Fibroblast of lung (primary cell): ENCODE results near the gene SLC16A10. TPM values are rescaled to one million over a fixed set of nuclear protein-coding genes. Genes with fewer than 3 reads are reported as not detected.

ENCODE experiments used
- DNase-seq, 2 donors: peaks; one replicate each; pipeline versions ENCODE4 v3.0.0 to v3.0.0-alpha.2; 2010; ENCODE audit warnings: low read depth in 2 of 2
- H2AFZ ChIP-seq: 2 replicates; pipeline ENCODE4 v1.5.1; 2012; ENCODE audit warnings: low read length, control low read depth, inconsistent platforms
- H3K27ac ChIP-seq: 2 replicates; pipeline ENCODE4 v1.5.1; 2011; ENCODE audit warnings: low read length, control low read depth; ENCODE audit not compliant: insufficient read depth
- H3K27me3 ChIP-seq: 2 replicates; pipeline ENCODE4 v1.5.1; 2011; ENCODE audit warnings: mild to moderate bottlenecking, low read length; ENCODE audit not compliant: control insufficient read depth, insufficient read depth
- H3K36me3 ChIP-seq: 2 replicates; pipeline ENCODE4 v1.5.1; 2011; ENCODE audit warnings: low read length; ENCODE audit not compliant: control insufficient read depth, insufficient read depth
- H3K4me1 ChIP-seq: 2 replicates; pipeline ENCODE4 v1.5.1; 2011; ENCODE audit warnings: low read length; ENCODE audit not compliant: control insufficient read depth, insufficient read depth; ENCODE audit errors: extremely low read depth
- H3K4me2 ChIP-seq: 2 replicates; pipeline ENCODE4 v1.5.1; 2011; ENCODE audit warnings: low read length, control low read depth; ENCODE audit not compliant: insufficient read depth; ENCODE audit errors: extremely low read depth
- H3K4me3 ChIP-seq, 4 experiments: fragments of 200-600 bp in 1 of 4; sonication (generic) in 1 of 4; replicated peaks in 1 of 4; 2 replicates each; pipeline ENCODE4 v1.5.1; 2011 to 2016; ENCODE audit warnings: low read length in 4 of 4, low read depth in 3 of 4, mild to moderate bottlenecking in 3 of 4, control low read depth in 2 of 4, inconsistent platforms in 1 of 4, mixed read lengths in 1 of 4; ENCODE audit not compliant: insufficient read depth in 1 of 4; ENCODE audit errors: control extremely low read depth in 1 of 4
- H3K79me2 ChIP-seq: 2 replicates; pipeline ENCODE4 v1.5.1; 2012; ENCODE audit warnings: mild to moderate bottlenecking, low read length, inconsistent platforms; ENCODE audit not compliant: control insufficient read depth, insufficient read depth
- H3K9ac ChIP-seq: 2 replicates; pipeline ENCODE4 v1.5.1; 2011; ENCODE audit warnings: mild to moderate bottlenecking, low read length, control low read depth; ENCODE audit not compliant: insufficient read depth
- H3K9me3 ChIP-seq: 2 replicates; pipeline ENCODE4 v1.5.1; 2012; ENCODE audit warnings: low read depth, low read length; ENCODE audit not compliant: control insufficient read depth, insufficient read depth
- H4K20me1 ChIP-seq: 2 replicates; pipeline ENCODE4 v1.5.1; 2011; ENCODE audit warnings: low read length; ENCODE audit not compliant: control insufficient read depth, insufficient read depth; ENCODE audit errors: extremely low read depth
- CTCF ChIP-seq, 2 donors: IDR thresholded peaks in 1 of 2; conservative IDR thresholded peaks in 1 of 2; 1 replicate in 1 of 2; 2 replicates in 1 of 2; pipeline ENCODE4 v1.5.1; 2011 to 2012; ENCODE audit warnings: low read length in 2 of 2, control low read depth in 1 of 2, inconsistent platforms in 1 of 2, low read depth in 1 of 2, mild to moderate bottlenecking in 1 of 2
- EZH2 ChIP-seq: IDR thresholded peaks from 2 replicates; pipeline ENCODE4 v1.5.1; 2012; ENCODE audit warnings: low read length, control low read depth, mild to moderate bottlenecking; ENCODE audit errors: missing control alignments
- polyA plus RNA-seq, 2 donors: library from polyadenylated mRNA; depleted of rRNA in 1 of 2; stranded (reverse) in 1 of 2; unstranded in 1 of 2; fragments of >200 nt; gene quantifications; 2 replicates each; pipeline ENCODE4 v1.2.1, GENCODE V29; 2011 to 2012; ENCODE audit warnings: missing spikeins in 1 of 2
- total RNA-seq: library from RNA; depleted of rRNA; stranded (reverse); fragments of >200 nt; gene quantifications from 2 replicates; pipeline ENCODE4 v1.2.1, GENCODE V29; 2014

The SLC16A10 gene
- total and polyA plus RNA-seq, 2 donors (not counting 1 experiment from before 2014, with no cell fraction given), result not detected

- peaks cover 15% of the 10 kb centered on the region for H3K27me3 ChIP-seq
Observed at GRCh38 chr6:111070105-111071005, 16.9 kb upstream of the SLC16A10 start.

DNA sequence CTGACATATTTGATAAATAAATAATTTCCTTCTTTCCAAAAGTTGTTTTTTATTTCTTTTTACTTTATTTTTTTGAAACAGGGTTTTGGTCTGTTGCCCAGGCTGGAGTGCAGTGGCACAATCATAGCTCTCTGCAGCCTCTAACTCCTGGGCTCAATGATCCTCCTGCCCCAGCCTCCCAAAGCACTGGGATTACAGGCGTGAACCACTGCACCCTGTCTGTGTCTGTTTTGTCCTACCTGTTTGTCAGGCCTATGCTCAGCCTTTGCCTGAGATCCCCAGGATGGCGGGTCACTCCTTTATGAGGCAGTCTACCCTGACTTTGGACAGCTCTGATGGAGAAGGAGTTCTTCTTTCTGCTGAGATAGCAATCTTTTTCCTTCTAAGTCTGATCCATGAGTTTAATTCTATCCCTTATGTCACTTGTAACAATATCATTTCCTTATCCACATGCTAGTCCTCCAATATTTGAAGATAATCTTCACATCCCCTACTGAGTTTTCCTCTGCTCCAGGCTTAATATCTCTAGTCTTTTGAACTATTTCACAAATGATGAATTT is 14.4 kb upstream of the SLC16A10 start:
- Histone ChIP-seq H3K4me2 (no peak overlapping the region), H3K79me2 (no peaks in the 10 kb centered on the region), H3K27ac (no peak overlapping the region), H3K9me3 (no peaks in the 10 kb centered on the region), H3K4me1 (no peaks in the 10 kb centered on the region), H3K36me3 (no peaks in the 10 kb centered on the region), H3K27me3 (peaks cover 11% of the 10 kb centered on the region), H3K9ac (no peak overlapping the region), H4K20me1 (no peaks in the 10 kb centered on the region), H2AFZ (no peak overlapping the region), H3K4me3 (no peak overlapping the region)
- no peak for TF ChIP-seq CTCF (conservative IDR thresholded peaks at IDR 0.05 in 1 of 2, IDR thresholded peaks at IDR 0.05 in 1 of 2; ENCODE audit: low read depth in 1 of 2, low read length in 2 of 2)
- TF ChIP-seq EZH2, result no peak
- DNase-seq, result no peak

More at GRCh38 chr6:111070105-111071005, 16.9 kb upstream of the SLC16A10 start:
- H3K4me2 ChIP-seq, result no peak overlapping the region
- no peaks in the 10 kb centered on the region for H3K79me2 ChIP-seq
- no peaks in the 10 kb centered on the region for H3K9me3 ChIP-seq
- no peak for TF ChIP-seq CTCF (conservative IDR thresholded peaks at IDR 0.05 in 1 of 2, IDR thresholded peaks at IDR 0.05 in 1 of 2; ENCODE audit: low read depth in 1 of 2, low read length in 2 of 2)
- no peak for TF ChIP-seq EZH2
- no peak overlapping the region for H3K9ac ChIP-seq
- H3K4me3 ChIP-seq, result no peak overlapping the region
- DNase-seq, result no peak
- H3K27ac ChIP-seq, result no peak overlapping the region
- H3K36me3 ChIP-seq, result no peaks in the 10 kb centered on the region
- H4K20me1 ChIP-seq, result no peaks in the 10 kb centered on the region
- H3K4me1 ChIP-seq, result no peaks in the 10 kb centered on the region
- H2AFZ ChIP-seq, result no peak overlapping the region

DNA sequence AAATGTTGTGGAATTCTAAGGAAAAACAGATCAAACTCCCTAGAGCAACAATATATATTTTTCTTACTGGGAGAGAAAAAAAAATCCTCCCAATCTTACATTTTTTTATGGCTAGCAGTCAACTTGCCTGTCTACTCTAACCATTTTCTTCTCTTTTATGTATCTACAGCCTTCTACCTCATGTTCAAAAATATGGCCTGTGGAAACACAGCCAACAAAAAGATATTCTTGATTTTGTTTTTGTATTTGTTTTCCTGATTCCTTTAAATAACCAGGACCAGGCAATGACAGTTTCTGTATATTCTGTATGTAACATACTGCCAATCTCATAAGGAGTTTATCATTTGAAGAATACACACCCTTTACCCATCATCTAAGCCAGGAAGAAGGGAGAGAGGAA is 13.0 kb upstream of the SLC16A10 start:
- Histone ChIP-seq H3K27ac (no peak overlapping the region), H3K4me1 (no peaks in the 10 kb centered on the region), H3K79me2 (no peaks in the 10 kb centered on the region), H4K20me1 (no peaks in the 10 kb centered on the region), H3K36me3 (no peaks in the 10 kb centered on the region), H3K9ac (no peak overlapping the region), H3K4me2 (no peak overlapping the region), H2AFZ (no peak overlapping the region), H3K4me3 (no peak overlapping the region), H3K27me3 (peaks cover 10% of the 10 kb centered on the region), H3K9me3 (no peaks in the 10 kb centered on the region)
- no peak for DNase-seq
- no peak for TF ChIP-seq CTCF (conservative IDR thresholded peaks at IDR 0.05 in 1 of 2, IDR thresholded peaks at IDR 0.05 in 1 of 2; ENCODE audit: low read depth in 1 of 2, low read length in 2 of 2)
- TF ChIP-seq EZH2, result no peak
